Prostate gland (tissue), 2 donors: ENCODE data around the gene STARD9. TPM values are rescaled to one million over a fixed set of nuclear protein-coding genes. Genes with fewer than 3 reads are reported as not detected.

Source experiments
- DNase-seq: peaks from one replicate; pipeline ENCODE4 v3.0.0-alpha.2; 2019; ENCODE audit warnings: low spot score
- H3K27ac ChIP-seq, 2 donors: fragments of 200-600 bp; sonication (generic); 2 replicates each; pipeline ENCODE4 v1.5.1; 2017 to 2019
- H3K27me3 ChIP-seq: fragments of 200-600 bp; sonication (generic); replicated peaks from 2 replicates; pipeline ENCODE4 v1.5.1; 2019; ENCODE audit not compliant: insufficient read depth
- H3K36me3 ChIP-seq, 2 donors: fragments of 200-600 bp; sonication (generic); 1 replicate in 1 of 2; 2 replicates in 1 of 2; pipeline versions ENCODE4 v1.5.1 to v1.8.1; 2017 to 2019
- H3K4me1 ChIP-seq: fragments of 200-600 bp; sonication (generic); replicated peaks from 2 replicates; pipeline ENCODE4 v1.5.1; 2019
- H3K4me3 ChIP-seq, 2 donors: fragments of 200-600 bp; sonication (generic); 2 replicates each; pipeline ENCODE4 v1.5.1; 2017 to 2019
- H3K9me3 ChIP-seq: fragments of 200-600 bp; sonication (generic); 2 replicates; pipeline ENCODE4 v1.5.1; 2017
- POLR2A ChIP-seq: fragments of 450-650 bp; IDR thresholded peaks from one replicate; pipeline ENCODE4 v1.6.1; 2016; ENCODE audit warnings: antibody characterized with exemption, mild to moderate bottlenecking
- POLR2AphosphoS5 ChIP-seq: sonication (generic); formaldehyde crosslinking; IDR thresholded peaks from one replicate; pipeline ENCODE4 v1.6.1; 2017; ENCODE audit warnings: antibody characterized with exemption
- WGBS: methylation state at CpG from one replicate; pipeline ENCODE4 v1.1.5; 2018; 5-methylcytosine and 5-hydroxymethylcytosine counted together
- intact Hi-C: fragments of 100-400 bp; cut with DNase I; formaldehyde crosslinking; loops from one replicate; pipeline ENCODE4 v1.14.2; 2022
- total RNA-seq, 2 donors: library from RNA; depleted of rRNA; stranded (reverse); fragments of >200 nt; gene quantifications; one replicate each; pipeline ENCODE4 v1.1.0, GENCODE V29; 2016
- TF ChIP-seq, protein P1 (sequence below), 4 experiments: fragments of 200-600 bp in 2 of 4; fragments of 450-650 bp in 2 of 4; sonication (generic) in 2 of 4; IDR thresholded peaks; 1 replicate in 3 of 4; 2 replicates in 1 of 4; pipeline ENCODE4 v1.5.1; 2016 to 2019; ENCODE audit warnings: antibody characterized with exemption in 4 of 4, mild to moderate bottlenecking in 2 of 4, moderate library complexity in 2 of 4

Gene STARD9
- total RNA-seq, 2 donors from 2014 or later = 2.6 to 45.8 TPM

- no peak for DNase-seq
- intact Hi-C loops = no loop called here
- no peaks in the 10 kb centered on the region for H3K9me3 ChIP-seq
- no peak overlapping the region for H3K4me3 ChIP-seq
- no peaks in the 10 kb centered on the region for H3K36me3 ChIP-seq
- H3K4me1 ChIP-seq = no peaks in the 10 kb centered on the region
- H3K27ac ChIP-seq = no peak overlapping the region
- no peaks in the 10 kb centered on the region for H3K27me3 ChIP-seq
- TF ChIP-seq, protein P1, sequence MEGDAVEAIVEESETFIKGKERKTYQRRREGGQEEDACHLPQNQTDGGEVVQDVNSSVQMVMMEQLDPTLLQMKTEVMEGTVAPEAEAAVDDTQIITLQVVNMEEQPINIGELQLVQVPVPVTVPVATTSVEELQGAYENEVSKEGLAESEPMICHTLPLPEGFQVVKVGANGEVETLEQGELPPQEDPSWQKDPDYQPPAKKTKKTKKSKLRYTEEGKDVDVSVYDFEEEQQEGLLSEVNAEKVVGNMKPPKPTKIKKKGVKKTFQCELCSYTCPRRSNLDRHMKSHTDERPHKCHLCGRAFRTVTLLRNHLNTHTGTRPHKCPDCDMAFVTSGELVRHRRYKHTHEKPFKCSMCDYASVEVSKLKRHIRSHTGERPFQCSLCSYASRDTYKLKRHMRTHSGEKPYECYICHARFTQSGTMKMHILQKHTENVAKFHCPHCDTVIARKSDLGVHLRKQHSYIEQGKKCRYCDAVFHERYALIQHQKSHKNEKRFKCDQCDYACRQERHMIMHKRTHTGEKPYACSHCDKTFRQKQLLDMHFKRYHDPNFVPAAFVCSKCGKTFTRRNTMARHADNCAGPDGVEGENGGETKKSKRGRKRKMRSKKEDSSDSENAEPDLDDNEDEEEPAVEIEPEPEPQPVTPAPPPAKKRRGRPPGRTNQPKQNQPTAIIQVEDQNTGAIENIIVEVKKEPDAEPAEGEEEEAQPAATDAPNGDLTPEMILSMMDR (IDR thresholded peaks at IDR 0.05) = no peak
- TF ChIP-seq POLR2AphosphoS5 (no peak), POLR2A (no peak)
- WGBS = 95% methylated on average over 6 of the region's 6 CpGs
Measured at GRCh38 chr15:42693496-42693895, 118.1 kb downstream of the STARD9 start.

DNA sequence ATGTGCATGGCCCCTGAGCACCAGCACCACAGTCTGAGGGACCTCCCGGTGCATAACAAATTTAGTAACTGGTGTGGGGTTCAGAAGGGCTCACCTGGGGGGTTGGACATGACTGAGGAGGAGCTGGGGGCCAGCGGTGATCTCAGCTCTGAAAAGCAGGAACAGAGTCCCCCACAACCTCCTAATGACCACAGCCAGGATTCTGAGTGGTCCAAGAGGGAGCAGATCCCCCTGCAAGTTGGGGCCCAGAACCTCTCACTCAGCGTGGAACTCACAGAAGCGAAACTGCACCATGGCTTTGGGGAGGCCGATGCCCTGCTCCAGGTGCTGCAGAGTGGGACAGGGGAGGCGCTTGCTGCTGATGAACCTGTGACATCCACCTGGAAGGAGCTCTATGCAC is 118.5 kb downstream of the STARD9 start:
- DNase-seq = no peak
- intact Hi-C loops = no loop called here
- TF ChIP-seq POLR2AphosphoS5 (no peak), POLR2A (no peak)
- TF ChIP-seq, protein P1 (IDR thresholded peaks at IDR 0.05) = no peak
- no peak overlapping the region for H3K27ac ChIP-seq
- H3K9me3 ChIP-seq = no peaks in the 10 kb centered on the region
- H3K4me3 ChIP-seq = no peak overlapping the region
- no peaks in the 10 kb centered on the region for H3K36me3 ChIP-seq
- no peaks in the 10 kb centered on the region for H3K27me3 ChIP-seq
- WGBS = 96% methylated on average over 4 of the region's 6 CpGs
- no peaks in the 10 kb centered on the region for H3K4me1 ChIP-seq

DNA sequence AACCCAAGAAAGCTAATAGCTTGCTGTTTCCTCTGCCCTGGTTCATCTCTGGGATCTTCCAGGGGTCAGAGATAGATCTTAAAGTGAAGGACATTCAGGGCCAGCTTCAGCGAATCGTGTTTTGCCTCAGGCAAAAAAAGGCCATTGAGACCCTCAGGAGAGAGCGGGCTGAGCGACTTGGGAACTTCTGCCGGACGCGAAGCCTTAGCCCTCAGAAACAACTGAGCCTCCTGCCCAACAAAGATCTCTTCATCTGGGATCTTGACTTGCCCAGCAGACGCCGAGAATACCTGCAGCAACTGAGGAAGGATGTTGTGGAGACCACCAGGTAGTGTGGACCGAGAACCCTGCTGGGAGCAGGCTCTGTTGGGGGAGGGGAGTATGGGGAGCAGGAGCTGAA is 119.0 kb downstream of the STARD9 start:
- no peak for DNase-seq
- no peak overlapping the region for H3K4me3 ChIP-seq
- no peaks in the 10 kb centered on the region for H3K9me3 ChIP-seq
- H3K4me1 ChIP-seq = no peaks in the 10 kb centered on the region
- intact Hi-C loops = no loop called here
- no peaks in the 10 kb centered on the region for H3K27me3 ChIP-seq
- TF ChIP-seq, protein P1 (IDR thresholded peaks at IDR 0.05) = no peak
- no peak for TF ChIP-seq POLR2A
- no peak for TF ChIP-seq POLR2AphosphoS5
- 95% methylated on average over 10 of the region's 10 CpGs for WGBS
- no peaks in the 10 kb centered on the region for H3K36me3 ChIP-seq
- H3K27ac ChIP-seq = no peak overlapping the region

GRCh38 chr15:42695527-42696071 is 120.2 kb downstream of the STARD9 start:
- H3K4me1 ChIP-seq = no peaks in the 10 kb centered on the region
- no peak overlapping the region for H3K27ac ChIP-seq
- H3K27me3 ChIP-seq = no peaks in the 10 kb centered on the region
- intact Hi-C loops = no loop called here
- DNase-seq = no peak
- H3K4me3 ChIP-seq = no peak overlapping the region
- TF ChIP-seq, protein P1 (IDR thresholded peaks at IDR 0.05) = no peak
- TF ChIP-seq POLR2AphosphoS5 = no peak
- TF ChIP-seq POLR2A = no peak
- no peaks in the 10 kb centered on the region for H3K9me3 ChIP-seq
- no peaks in the 10 kb centered on the region for H3K36me3 ChIP-seq
- WGBS = 81% methylated on average over 6 of the region's 6 CpGs

DNA sequence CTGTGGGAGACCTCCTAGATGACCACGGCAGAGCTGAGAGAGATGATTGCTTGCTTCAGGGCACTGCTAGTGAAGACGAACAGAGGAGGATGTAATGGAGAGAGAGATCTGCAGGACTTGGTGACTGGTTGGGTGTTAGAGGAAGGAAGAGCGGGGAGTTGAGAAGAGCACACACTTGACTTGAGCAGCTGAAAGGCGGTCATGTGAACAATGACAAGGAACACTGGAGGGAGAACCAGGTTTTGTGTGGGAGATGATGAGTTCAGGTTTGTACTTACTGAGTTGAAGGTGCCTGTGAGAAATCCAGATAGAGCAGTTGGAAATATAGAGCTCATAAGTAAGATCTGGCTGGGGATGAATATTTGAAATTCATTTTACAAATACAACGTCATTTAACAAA is 121.2 kb downstream of the STARD9 start:
- Histone ChIP-seq H3K4me3 (no peak overlapping the region), H3K27me3 (no peaks in the 10 kb centered on the region), H3K36me3 (no peaks in the 10 kb centered on the region), H3K9me3 (no peaks in the 10 kb centered on the region), H3K27ac (no peak overlapping the region), H3K4me1 (no peaks in the 10 kb centered on the region)
- WGBS = 85% methylated on average over 5 of the region's 5 CpGs
- intact Hi-C loops = no loop called here
- TF ChIP-seq POLR2A (no peak), POLR2AphosphoS5 (no peak)
- TF ChIP-seq, protein P1 (IDR thresholded peaks at IDR 0.05) = no peak
- DNase-seq = no peak
